WTC11 (cell line): ENCODE data around the gene FGFBP2.

Experiments used
- MXD4 ChIP-seq: fragments of 250-450 bp; sonication (Bioruptor Pico); IDR thresholded peaks from 2 replicates; pipeline ENCODE4 v1.8.0; 2021; ENCODE audit warnings: mild to moderate bottlenecking, moderate library complexity, borderline replicate concordance
- RELA ChIP-seq: sonication (generic); formaldehyde crosslinking; IDR thresholded peaks from 2 replicates; pipeline ENCODE4 v1.8.1; 2022; ENCODE audit warnings: missing genetic modification reagents, mild to moderate bottlenecking, borderline replicate concordance
- TF ChIP-seq, protein P1 (sequence below): sonication (generic); formaldehyde crosslinking; IDR thresholded peaks from 2 replicates; pipeline ENCODE4 v1.8.0; 2022; ENCODE audit warnings: mild to moderate bottlenecking, missing genetic modification reagents
- TF ChIP-seq, protein P2 (sequence below): fragments of 200-600 bp; IDR thresholded peaks from 2 replicates; pipeline ENCODE4 v1.8.0; 2022; ENCODE audit warnings: antibody characterized with exemption
- TF ChIP-seq, protein P3 (sequence below): sonication (generic); formaldehyde crosslinking; IDR thresholded peaks from 2 replicates; pipeline ENCODE4 v1.8.1; 2023; ENCODE audit warnings: mild to moderate bottlenecking, missing genetic modification reagents

DNA sequence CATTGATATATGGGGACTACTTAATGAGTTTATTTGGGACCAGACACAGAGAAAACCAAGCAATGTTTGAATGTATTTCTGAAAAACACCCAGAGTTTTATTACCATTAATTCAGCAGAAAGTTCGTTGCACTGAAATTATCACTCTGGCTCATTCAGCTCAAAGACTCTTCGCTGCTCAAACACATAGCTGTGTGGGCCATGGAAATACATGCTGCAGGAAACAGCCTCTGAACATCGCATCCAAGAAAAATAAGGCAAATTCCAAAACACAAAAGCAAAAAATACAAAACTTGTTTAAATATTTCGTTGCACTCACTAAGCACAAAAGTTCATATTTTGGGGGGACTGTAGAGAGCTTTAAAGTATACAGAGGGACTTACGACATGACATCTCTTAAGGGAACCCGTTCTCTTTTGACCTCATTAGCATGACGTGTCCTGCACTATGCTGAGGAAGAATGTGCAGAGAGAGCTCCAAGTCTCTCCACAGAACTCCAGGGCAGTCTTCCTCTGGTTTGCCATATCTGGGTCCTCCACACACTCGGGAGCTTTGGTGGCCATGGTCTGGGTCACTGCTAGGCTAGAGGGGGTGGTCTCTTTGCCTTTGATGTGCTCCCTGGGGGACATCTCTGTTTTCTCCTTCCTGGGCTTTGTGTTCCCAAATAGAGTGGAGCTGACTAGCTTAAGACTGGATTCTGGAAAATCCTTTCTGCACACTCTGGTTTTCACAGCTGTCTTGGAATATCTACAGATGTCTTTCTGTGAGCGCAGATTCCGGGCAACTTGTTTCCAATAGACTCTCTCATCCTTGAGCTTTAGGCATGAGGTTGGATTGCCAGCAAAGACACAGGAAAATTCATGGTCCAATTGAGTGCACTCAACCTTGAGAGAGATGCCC, 27.2 kb downstream of the FGFBP2 start:
- TF ChIP-seq, protein P1, sequence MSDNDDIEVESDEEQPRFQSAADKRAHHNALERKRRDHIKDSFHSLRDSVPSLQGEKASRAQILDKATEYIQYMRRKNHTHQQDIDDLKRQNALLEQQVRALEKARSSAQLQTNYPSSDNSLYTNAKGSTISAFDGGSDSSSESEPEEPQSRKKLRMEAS (CRISPR knock-in tag): no peak
- TF ChIP-seq, protein P2, sequence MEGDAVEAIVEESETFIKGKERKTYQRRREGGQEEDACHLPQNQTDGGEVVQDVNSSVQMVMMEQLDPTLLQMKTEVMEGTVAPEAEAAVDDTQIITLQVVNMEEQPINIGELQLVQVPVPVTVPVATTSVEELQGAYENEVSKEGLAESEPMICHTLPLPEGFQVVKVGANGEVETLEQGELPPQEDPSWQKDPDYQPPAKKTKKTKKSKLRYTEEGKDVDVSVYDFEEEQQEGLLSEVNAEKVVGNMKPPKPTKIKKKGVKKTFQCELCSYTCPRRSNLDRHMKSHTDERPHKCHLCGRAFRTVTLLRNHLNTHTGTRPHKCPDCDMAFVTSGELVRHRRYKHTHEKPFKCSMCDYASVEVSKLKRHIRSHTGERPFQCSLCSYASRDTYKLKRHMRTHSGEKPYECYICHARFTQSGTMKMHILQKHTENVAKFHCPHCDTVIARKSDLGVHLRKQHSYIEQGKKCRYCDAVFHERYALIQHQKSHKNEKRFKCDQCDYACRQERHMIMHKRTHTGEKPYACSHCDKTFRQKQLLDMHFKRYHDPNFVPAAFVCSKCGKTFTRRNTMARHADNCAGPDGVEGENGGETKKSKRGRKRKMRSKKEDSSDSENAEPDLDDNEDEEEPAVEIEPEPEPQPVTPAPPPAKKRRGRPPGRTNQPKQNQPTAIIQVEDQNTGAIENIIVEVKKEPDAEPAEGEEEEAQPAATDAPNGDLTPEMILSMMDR: no peak
- TF ChIP-seq MXD4 (CRISPR knock-in tag) (no peak), RELA (CRISPR knock-in tag) (no peak)
- TF ChIP-seq, protein P3, sequence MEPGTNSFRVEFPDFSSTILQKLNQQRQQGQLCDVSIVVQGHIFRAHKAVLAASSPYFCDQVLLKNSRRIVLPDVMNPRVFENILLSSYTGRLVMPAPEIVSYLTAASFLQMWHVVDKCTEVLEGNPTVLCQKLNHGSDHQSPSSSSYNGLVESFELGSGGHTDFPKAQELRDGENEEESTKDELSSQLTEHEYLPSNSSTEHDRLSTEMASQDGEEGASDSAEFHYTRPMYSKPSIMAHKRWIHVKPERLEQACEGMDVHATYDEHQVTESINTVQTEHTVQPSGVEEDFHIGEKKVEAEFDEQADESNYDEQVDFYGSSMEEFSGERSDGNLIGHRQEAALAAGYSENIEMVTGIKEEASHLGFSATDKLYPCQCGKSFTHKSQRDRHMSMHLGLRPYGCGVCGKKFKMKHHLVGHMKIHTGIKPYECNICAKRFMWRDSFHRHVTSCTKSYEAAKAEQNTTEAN: no peak
